Activated T-cell treated with anti-CD3 and anti-CD28 coated beads, Interleukin-2, amount 50 U/mL, for 72 hours (primary cell): ENCODE results near the gene ITIH6. TPM values are rescaled to one million over a fixed set of nuclear protein-coding genes. Genes with fewer than 3 reads are reported as not detected.
"Not testable (repeated sequence)": the region's sequence is repeated elsewhere in the genome, so short reads cannot be mapped to it uniquely, and the experiment has no call there.

Source experiments
- ATAC-seq, 2 donors: fragments of 150-1000 bp; cut with Tn5 transposase; replicated peaks in 1 of 2; 2 replicates each; pipeline ENCODE4 v1.10.0; 2021; ENCODE audit warnings: moderate library complexity in 2 of 2, mild to moderate bottlenecking in 1 of 2
- DNase-seq, 2 donors: peaks; one replicate each; pipeline ENCODE4 v3.0.0; 2021 to 2022; ENCODE audit warnings: mixed read lengths in 1 of 2
- H3K27ac Mint-ChIP-seq: one replicate; pipeline ENCODE4 v1.8.0; 2022; ENCODE audit warnings: mild to moderate bottlenecking, moderate library complexity, mixed read lengths
- H3K27me3 Mint-ChIP-seq: one replicate; pipeline ENCODE4 v1.8.0; 2022; ENCODE audit warnings: low read depth, mixed read lengths
- H3K36me3 Mint-ChIP-seq, 2 donors: one replicate each; pipeline ENCODE4 v1.8.0; 2022; ENCODE audit warnings: mixed read lengths in 2 of 2, mild to moderate bottlenecking in 1 of 2; ENCODE audit not compliant: insufficient read depth in 2 of 2
- H3K4me1 Mint-ChIP-seq: one replicate; pipeline ENCODE4 v1.8.0; 2022; ENCODE audit warnings: low read depth, mixed read lengths
- H3K4me3 Mint-ChIP-seq, 2 donors: one replicate each; pipeline ENCODE4 v1.8.0; 2022; ENCODE audit warnings: mild to moderate bottlenecking in 2 of 2, mixed read lengths in 2 of 2, moderate library complexity in 2 of 2
- H3K9me3 Mint-ChIP-seq, 2 donors: one replicate each; pipeline ENCODE4 v1.8.0; 2022; ENCODE audit warnings: mixed read lengths in 2 of 2
- total RNA-seq, 2 donors: library from RNA; stranded (reverse); gene quantifications; one replicate each; pipeline ENCODE4 v1.2.3, GENCODE V29; 2022

Gene ITIH6, protein sequence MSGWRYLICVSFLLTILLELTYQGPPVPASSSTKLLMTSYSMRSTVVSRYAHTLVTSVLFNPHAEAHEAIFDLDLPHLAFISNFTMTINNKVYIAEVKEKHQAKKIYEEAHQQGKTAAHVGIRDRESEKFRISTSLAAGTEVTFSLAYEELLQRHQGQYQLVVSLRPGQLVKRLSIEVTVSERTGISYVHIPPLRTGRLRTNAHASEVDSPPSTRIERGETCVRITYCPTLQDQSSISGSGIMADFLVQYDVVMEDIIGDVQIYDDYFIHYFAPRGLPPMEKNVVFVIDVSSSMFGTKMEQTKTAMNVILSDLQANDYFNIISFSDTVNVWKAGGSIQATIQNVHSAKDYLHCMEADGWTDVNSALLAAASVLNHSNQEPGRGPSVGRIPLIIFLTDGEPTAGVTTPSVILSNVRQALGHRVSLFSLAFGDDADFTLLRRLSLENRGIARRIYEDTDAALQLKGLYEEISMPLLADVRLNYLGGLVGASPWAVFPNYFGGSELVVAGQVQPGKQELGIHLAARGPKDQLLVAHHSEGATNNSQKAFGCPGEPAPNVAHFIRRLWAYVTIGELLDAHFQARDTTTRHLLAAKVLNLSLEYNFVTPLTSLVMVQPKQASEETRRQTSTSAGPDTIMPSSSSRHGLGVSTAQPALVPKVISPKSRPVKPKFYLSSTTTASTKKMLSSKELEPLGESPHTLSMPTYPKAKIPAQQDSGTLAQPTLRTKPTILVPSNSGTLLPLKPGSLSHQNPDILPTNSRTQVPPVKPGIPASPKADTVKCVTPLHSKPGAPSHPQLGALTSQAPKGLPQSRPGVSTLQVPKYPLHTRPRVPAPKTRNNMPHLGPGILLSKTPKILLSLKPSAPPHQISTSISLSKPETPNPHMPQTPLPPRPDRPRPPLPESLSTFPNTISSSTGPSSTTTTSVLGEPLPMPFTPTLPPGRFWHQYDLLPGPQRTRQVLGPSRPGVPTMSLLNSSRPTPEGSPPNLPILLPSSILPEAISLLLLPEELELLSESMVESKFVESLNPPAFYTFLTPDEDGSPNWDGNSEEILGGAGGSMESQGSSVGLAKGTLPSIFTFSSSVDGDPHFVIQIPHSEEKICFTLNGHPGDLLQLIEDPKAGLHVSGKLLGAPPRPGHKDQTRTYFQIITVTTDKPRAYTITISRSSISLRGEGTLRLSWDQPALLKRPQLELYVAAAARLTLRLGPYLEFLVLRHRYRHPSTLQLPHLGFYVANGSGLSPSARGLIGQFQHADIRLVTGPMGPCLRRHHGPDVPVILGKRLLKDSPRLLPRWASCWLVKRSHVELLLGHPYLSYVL
- total RNA-seq, result not detected

DNA sequence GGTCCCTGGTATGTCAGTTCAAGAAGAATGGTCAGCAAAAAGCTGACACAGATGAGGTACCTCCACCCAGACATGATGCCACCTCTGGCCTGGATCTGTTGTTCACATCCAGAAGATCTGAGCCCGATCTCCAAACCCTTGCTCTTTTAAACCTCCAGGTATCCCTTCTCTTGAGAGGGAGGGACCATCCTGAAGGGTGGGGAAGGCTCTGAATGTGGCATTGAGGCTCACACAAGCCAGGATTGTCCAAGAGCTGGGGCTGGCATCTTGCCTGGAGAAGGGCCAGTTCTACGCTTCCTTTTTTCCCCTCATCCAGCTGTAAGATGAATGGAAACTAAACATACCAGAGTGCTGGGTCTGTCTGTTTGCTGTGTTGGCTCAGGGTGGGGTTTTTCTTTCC lies at the start of gene ITIH6:
ITIH6 (minus strand) TSS at position 119 of the 400 bp plus-strand sequence; CDS start at position 74, 45 bp downstream.
- Mint-ChIP-seq H3K9me3 (no peaks in the 10 kb centered on the region), H3K36me3 (no peaks in the 10 kb centered on the region), H3K27me3 (peaks cover 13% of the 10 kb centered on the region), H3K4me1 (no peaks in the 10 kb centered on the region), H3K27ac (no peak within 1 kb of the TSS), H3K4me3 (no peak within 1 kb of the TSS)
- DNase-seq, result no peak
- ATAC-seq, result no peak

DNA sequence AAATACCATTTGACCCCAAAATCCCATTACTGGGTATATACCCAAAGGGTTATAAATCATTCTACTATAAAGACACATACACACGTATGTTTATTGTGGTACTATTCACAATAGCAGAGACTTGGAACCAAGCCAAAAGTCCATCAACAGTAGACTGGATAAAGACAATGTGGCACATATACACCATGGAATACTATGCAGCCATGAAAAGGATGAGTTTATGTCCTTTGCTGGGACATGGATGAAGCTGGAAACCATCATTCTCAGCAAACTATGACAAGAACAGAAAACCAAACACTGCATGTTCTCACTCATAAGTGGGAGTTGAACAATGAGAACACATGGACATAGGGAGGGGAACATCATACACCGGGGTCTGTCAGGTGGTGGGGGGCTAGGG lies 49.6 kb upstream of the ITIH6 start:
- ATAC-seq, H3K9me3 Mint-ChIP-seq, DNase-seq, H3K4me1 Mint-ChIP-seq, H3K4me3 Mint-ChIP-seq, H3K36me3 Mint-ChIP-seq, H3K27ac Mint-ChIP-seq, H3K27me3 Mint-ChIP-seq: not testable (repeated sequence)

DNA sequence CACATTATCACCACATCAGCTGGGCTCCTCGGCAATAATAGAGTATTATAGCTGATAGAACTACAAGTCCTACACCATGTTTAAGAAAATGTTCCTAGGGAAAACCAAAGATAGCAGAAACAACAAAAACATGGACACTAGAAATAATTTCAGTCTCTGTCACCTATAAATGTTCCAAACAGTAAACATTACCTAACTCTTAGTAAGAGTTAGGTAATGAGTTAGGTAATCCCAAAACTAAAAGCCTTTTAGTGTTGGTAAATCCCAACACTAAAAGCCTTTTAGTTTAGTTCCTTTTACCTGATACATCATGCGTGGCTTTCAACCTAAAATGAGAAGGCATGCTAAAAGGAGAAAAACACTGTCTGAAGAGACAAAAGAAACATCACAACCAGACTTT lies 45.0 kb upstream of the ITIH6 start:
- DNase-seq, result no peak
- peaks cover 0 to 3% of the 10 kb centered on the region in 2 donors for H3K36me3 Mint-ChIP-seq
- H3K27me3 Mint-ChIP-seq, result peaks cover 11% of the 10 kb centered on the region
- no peak for ATAC-seq
- H3K4me1 Mint-ChIP-seq, result no peaks in the 10 kb centered on the region
- H3K4me3 Mint-ChIP-seq, result no peak overlapping the region
- H3K27ac Mint-ChIP-seq, result no peak overlapping the region
- H3K9me3 Mint-ChIP-seq, result peaks cover 0 to 2% of the 10 kb centered on the region in 2 donors

DNA sequence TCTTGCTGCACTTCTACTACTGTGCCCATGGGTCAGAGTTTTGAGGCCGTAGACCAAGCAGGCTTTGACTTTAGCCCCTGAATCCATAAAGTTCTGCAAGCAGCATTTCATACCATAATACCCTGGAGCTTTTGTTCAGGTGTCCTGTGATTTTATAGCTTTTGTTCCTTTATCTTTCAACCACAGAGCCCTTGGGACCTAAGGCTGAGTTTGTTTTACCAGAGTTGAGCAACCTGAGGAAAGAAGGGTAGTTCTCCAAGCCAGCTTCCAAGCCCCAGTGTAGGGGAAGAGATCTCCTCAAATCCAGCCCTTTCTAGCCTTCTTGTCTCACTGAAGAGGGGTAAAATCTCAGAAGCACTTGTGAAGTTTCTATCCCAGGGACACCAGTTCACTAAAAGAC lies 44.6 kb upstream of the ITIH6 start:
- H3K27ac Mint-ChIP-seq, result no peak overlapping the region
- H3K4me1 Mint-ChIP-seq, result no peaks in the 10 kb centered on the region
- H3K27me3 Mint-ChIP-seq, result peaks cover 15% of the 10 kb centered on the region
- peaks cover 0 to 3% of the 10 kb centered on the region in 2 donors for H3K36me3 Mint-ChIP-seq
- H3K9me3 Mint-ChIP-seq, result peaks cover 0 to 2% of the 10 kb centered on the region in 2 donors
- ATAC-seq (no peak), DNase-seq (no peak)
- no peak overlapping the region for H3K4me3 Mint-ChIP-seq

DNA sequence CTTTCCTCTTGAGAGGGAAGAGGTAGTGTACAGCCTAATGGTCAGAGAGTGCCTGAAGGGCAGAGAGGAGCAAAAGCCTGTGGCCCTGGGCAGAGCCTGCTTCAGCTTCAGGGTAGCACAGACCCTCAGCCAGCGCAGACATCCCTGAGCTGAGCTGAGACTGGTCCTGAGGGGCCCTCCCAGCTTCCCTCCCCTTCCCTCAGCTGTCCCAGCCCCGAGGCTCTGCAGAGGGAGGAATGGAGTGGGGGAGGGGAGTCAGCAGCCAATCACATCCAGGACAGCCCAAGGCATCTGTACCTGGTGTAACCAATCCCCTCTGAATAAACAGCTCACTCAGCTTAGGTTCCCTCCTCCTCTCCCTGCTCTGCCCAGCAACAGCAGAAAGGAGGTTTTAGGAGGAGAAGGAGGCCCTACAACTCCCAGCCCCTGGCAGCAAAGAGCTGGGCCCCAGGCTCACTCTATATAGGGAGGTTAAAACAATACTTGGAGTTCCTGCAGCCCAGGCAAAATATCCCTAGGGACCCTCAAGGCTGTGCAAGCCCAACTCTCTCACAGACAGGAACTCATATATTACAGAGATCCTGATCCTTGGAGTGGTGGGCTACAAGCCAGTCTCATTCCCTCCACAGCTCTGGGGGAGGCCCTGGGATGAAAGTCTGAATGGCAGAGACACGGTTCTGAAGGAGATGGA lies 43.3 kb upstream of the ITIH6 start:
- not testable (repeated sequence) for H3K4me1 Mint-ChIP-seq, H3K4me3 Mint-ChIP-seq

DNA sequence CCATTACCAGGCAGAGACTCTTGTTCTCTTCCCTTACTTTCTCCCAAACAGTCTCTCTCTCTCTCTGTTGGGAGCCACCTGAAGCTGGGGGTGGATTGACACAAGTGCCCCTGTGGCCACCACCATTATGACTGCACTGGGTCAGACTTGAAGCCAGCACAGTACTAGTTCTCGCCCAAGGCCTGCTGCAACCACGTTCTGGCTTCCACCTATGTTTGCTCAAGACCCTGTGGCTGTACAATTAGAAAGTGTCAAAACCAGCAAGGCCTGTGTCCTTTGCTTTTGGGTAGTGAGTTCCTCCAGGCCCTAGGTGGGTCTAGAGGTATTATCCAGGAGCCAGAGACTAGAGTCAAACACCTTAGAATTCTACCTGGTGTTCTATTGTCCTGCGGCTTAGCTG lies 40.5 kb upstream of the ITIH6 start:
- Mint-ChIP-seq H3K27me3 (peaks cover 43% of the 10 kb centered on the region), H3K36me3 (no peaks in the 10 kb centered on the region), H3K27ac (no peak overlapping the region), H3K4me3 (no peak overlapping the region), H3K4me1 (no peaks in the 10 kb centered on the region), H3K9me3 (no peaks in the 10 kb centered on the region)
- DNase-seq, result no peak
- ATAC-seq, result no peak

More for the DNA sequence above, 43.3 kb upstream of the ITIH6 start:
- H3K36me3 Mint-ChIP-seq, ATAC-seq, H3K27ac Mint-ChIP-seq, H3K9me3 Mint-ChIP-seq, DNase-seq: not testable (repeated sequence)
- peaks cover 27% of the 10 kb centered on the region for H3K27me3 Mint-ChIP-seq

DNA sequence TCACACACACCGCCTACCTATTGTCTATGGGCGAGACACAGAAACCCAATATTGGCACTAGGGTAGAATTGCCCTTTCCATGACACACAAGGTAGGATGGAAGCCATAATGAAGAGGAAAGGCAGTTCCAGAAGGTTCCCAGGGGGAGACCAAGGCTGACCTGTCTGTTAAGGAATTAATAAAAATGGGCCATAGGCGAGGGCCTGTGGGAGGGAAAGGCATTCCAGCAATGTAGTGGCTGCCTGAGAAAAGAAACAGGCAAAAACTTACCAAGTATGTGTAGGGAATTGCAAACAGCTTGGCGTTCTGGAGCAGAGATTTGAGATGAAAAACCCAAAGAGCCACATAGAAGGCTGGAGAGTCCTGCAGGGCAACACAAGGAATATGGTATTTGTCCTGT lies 28.5 kb upstream of the ITIH6 start:
- no peak for ATAC-seq
- no peaks in the 10 kb centered on the region for H3K4me1 Mint-ChIP-seq
- H3K27ac Mint-ChIP-seq, result no peak overlapping the region
- H3K4me3 Mint-ChIP-seq, result no peak overlapping the region
- DNase-seq, result no peak
- peaks cover 23% of the 10 kb centered on the region for H3K27me3 Mint-ChIP-seq
- H3K9me3 Mint-ChIP-seq, result peaks cover 0 to 1% of the 10 kb centered on the region in 2 donors
- no peaks in the 10 kb centered on the region for H3K36me3 Mint-ChIP-seq

DNA sequence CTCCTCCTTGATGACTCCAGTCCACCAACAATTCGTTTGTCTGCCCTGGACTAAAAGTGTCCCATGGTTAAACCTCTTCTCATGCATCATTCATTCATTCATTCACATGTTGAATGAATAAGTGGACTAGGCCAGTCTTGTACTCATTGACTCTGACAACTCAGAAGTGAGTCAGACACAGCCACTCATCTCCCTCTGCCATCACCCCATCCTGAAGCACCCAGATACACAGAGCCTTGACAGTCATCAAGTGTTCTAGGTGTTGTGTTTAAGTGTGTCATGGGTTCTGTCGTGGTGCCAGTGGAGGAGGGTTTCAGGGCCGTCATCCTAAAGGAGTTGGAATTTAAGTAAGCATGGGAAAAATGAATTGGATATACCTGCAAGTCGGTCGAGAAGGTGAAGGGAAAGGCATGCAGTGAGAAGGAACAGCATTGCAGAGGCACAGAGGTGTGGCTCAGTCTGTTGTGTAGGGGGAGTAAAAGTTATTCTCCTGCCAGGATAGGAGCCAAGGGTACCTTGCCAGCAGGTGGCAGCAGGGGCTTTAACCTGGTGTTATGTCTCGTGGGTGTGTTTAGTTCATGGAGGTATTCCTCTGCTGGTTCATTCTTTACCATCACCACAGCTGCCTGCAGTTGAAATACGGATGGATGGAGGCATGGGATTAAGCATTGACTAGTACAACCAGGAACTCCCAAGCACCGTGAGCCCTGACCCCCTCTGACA lies 27.8 kb upstream of the ITIH6 start:
- H3K27ac Mint-ChIP-seq, result no peak overlapping the region
- no peaks in the 10 kb centered on the region for H3K4me1 Mint-ChIP-seq
- H3K27me3 Mint-ChIP-seq, result peaks cover 16% of the 10 kb centered on the region
- peak in 1 of 2 donors; percentile 14 for DNase-seq
- H3K9me3 Mint-ChIP-seq, result peaks cover 0 to 1% of the 10 kb centered on the region in 2 donors
- no peak overlapping the region for H3K4me3 Mint-ChIP-seq
- no peaks in the 10 kb centered on the region for H3K36me3 Mint-ChIP-seq
- peak; percentile 58 to 83 for ATAC-seq

DNA sequence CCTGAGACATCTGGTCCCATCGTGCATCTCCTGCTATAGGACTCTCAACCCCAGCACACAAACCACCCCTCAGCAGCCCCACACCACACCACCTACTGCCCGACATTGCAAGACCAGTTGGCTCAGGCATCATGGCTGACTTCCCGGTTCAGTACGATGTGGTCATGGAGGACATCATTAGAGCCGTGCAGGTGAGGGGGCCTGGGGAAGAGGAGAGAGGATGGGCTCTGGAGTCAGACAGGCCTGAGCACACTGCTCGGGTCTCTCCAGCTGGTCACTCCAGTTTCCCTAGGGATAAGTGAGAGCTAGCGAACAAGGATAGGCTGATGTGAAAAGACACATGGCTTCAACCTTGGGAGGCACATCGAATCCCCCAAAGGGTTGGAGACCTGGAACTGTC lies 26.7 kb upstream of the ITIH6 start:
- no peaks in the 10 kb centered on the region for H3K36me3 Mint-ChIP-seq
- DNase-seq (no peak), ATAC-seq (no peak)
- H3K27me3 Mint-ChIP-seq, result peaks cover 16% of the 10 kb centered on the region
- H3K9me3 Mint-ChIP-seq, result peaks cover 0 to 1% of the 10 kb centered on the region in 2 donors
- H3K27ac Mint-ChIP-seq, result no peak overlapping the region
- H3K4me3 Mint-ChIP-seq, result no peak overlapping the region
- no peaks in the 10 kb centered on the region for H3K4me1 Mint-ChIP-seq

DNA sequence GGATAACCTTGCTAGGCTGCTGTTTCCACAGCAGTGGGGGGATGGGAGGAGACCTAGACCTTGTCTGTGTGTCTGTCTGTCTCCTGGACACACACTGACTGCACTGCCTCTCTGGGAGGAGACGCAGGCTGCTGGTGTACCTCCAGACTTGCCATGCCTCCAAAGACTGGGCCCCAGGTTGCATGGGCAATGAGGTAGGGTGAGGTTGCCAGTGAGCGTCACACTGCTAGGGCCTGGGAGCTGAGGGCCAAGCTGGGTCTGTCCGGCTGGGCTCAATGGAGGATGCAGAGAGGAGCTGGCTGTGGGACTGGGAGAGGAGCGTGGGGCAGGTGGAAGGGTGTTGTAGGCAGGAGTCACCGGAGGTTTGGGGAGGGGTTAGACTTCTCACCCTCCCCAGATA lies 26.1 kb upstream of the ITIH6 start:
- Mint-ChIP-seq H3K4me1 (no peaks in the 10 kb centered on the region), H3K27ac (no peak overlapping the region), H3K4me3 (no peak overlapping the region), H3K9me3 (peaks cover 0 to 1% of the 10 kb centered on the region in 2 donors), H3K27me3 (peaks cover 16% of the 10 kb centered on the region), H3K36me3 (no peaks in the 10 kb centered on the region)
- ATAC-seq (no peak), DNase-seq (no peak)

DNA sequence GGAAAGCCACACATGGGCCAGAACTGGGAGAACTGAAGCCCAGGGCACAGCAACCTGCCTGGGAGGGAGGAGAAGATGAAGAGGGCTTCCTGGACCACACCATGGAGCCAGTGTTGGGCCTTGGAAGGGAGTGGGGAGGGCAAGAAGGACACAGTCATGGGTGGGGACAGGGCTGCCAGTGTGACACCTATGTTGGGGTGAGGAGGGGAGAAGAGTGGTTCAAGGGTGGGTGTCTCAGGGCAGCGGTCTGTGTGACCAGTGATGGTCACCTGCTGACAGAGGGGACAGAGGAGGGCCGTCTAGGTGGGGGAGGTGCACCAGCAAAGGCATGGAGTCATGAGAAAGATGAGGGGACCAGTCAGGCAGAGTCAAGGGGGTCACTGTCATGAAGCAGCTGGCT lies 23.3 kb upstream of the ITIH6 start:
- no peaks in the 10 kb centered on the region for H3K4me1 Mint-ChIP-seq
- H3K36me3 Mint-ChIP-seq, result peaks cover 0 to under 1% of the 10 kb centered on the region in 2 donors
- DNase-seq (no peak), ATAC-seq (no peak)
- no peak overlapping the region for H3K4me3 Mint-ChIP-seq
- peaks cover 5% of the 10 kb centered on the region for H3K27me3 Mint-ChIP-seq
- no peaks in the 10 kb centered on the region for H3K9me3 Mint-ChIP-seq
- H3K27ac Mint-ChIP-seq, result no peak overlapping the region

DNA sequence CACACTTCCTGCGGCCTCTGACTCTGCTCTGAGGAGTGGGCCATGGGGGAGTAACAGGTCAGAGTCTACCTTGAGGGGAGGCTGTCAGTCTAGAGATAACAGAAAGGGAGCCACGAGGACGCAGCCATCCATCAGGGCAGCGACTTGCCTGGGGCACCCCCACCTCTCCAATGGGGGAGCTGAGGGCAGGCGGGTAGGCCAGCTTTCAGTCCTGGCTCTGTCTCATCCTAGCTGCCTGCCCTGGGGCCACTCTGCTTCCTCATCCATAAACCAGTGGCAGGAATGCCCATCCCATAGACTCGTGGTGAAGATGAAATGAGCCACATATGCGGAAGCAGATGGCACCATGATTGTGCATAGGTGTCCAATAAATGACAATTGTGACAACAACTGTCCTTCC lies 22.7 kb upstream of the ITIH6 start:
- ATAC-seq (no peak), DNase-seq (no peak)
- no peak overlapping the region for H3K27ac Mint-ChIP-seq
- H3K4me1 Mint-ChIP-seq, result no peaks in the 10 kb centered on the region
- peaks cover 5% of the 10 kb centered on the region for H3K27me3 Mint-ChIP-seq
- H3K36me3 Mint-ChIP-seq, result peaks cover 0 to 3% of the 10 kb centered on the region in 2 donors
- no peaks in the 10 kb centered on the region for H3K9me3 Mint-ChIP-seq
- no peak overlapping the region for H3K4me3 Mint-ChIP-seq
